Pancreas (tissue), 10 donors: Measurements from ENCODE around the gene ANKS6. TPM values are rescaled to one million over a fixed set of nuclear protein-coding genes. Genes with fewer than 3 reads are reported as not detected.

Experiments used
- ATAC-seq, 4 donors: fragments of 200-7000 bp; cut with Tn5 transposase; one replicate each; pipeline versions ENCODE4 v1.8.0 to v1.9.1; 2020; ENCODE audit warnings: mild to moderate bottlenecking in 4 of 4, moderate library complexity in 4 of 4
- DNase-seq, 6 donors: peaks; one replicate each; pipeline ENCODE4 v3.0.0-alpha.2; 2020
- FAIRE-seq: peaks from 2 replicates; lab custom pipeline; 2012; peaks lifted over from hg19 to GRCh38; lab: Jason Lieb, UNC
- H3K27ac ChIP-seq, 4 donors: fragments of 200-600 bp; sonication (generic); 1 replicate in 3 of 4; 2 replicates in 1 of 4; pipeline versions ENCODE4 v1.5.0 to v1.8.0; 2020
- H3K27me3 ChIP-seq, 4 donors: fragments of 200-600 bp; one replicate each; pipeline ENCODE4 v1.8.0; 2021
- H3K36me3 ChIP-seq, 3 donors: fragments of 200-600 bp; sonication (generic) in 1 of 3; one replicate each; pipeline versions ENCODE4 v1.5.0 to v1.8.0; 2020 to 2021
- H3K4me1 ChIP-seq, 3 donors: fragments of 200-600 bp; one replicate each; pipeline ENCODE4 v1.8.0; 2021
- H3K4me3 ChIP-seq, 4 donors: fragments of 200-600 bp; sonication (generic) in 2 of 4; one replicate each; pipeline versions ENCODE4 v1.5.0 to v1.8.0; 2020 to 2021
- H3K9me3 ChIP-seq, 4 donors: fragments of 200-600 bp; one replicate each; pipeline ENCODE4 v1.8.0; 2021
- CTCF ChIP-seq, 4 donors: fragments of 200-600 bp; sonication (generic) in 3 of 4; IDR thresholded peaks; one replicate each; pipeline versions ENCODE4 v1.5.0 to v1.8.0; 2021; ENCODE audit warnings: antibody characterized with exemption in 4 of 4
- WGBS, 2 donors: extraction: QIAGEN DNeasy Blood & Tissue Kit; methylation state at CpG; one replicate each; pipeline ENCODE4 v1.1.7; 2013; 5-methylcytosine and 5-hydroxymethylcytosine counted together
- intact Hi-C, 3 donors: fragments of 100-400 bp; cut with DNase I; formaldehyde crosslinking; loops; one replicate each; pipeline versions ENCODE4 v1.11.1 to v1.14.2; 2022
- polyA plus RNA-seq, 2 donors: library from polyadenylated mRNA; stranded (reverse); fragments of 200-250 nt; gene quantifications; one replicate each; pipeline ENCODE4 v1.2.3, GENCODE V29; 2013
- total RNA-seq, 6 donors: library from RNA; stranded (reverse); fragmentation: NEBNext Ultra II Directional in 4 of 6; extraction: Animal tissue kit (Norgen Biotek cat#: 25700) in 4 of 6; gene quantifications; one replicate each; pipeline versions ENCODE4 v1.2.1 to v1.2.4, GENCODE V29; 2021 to 2023
- donor health status: healthy with polysubstance abuse.
- donor health status: DM: no; HTN: no; CAD: no; lungs with moderate emphysema.
- donor health status: DM: no; HTN: no; CAD: no.
- donor health status: control.
- donor health status: control.
- donor health status: Bipolar disorder and iron deficiency.
- donor health status: DM: yes; HTN: yes; CAD: no.
- donor health status: DM: no; HTN: no; CAD: no.
- donor health status: DM: no; HTN: no; CAD: no.
- donor health status: DM: yes; HTN: yes; CAD: no.

Gene ANKS6
- total and polyA plus RNA-seq, 8 donors: 10.6 to 20.6 (median 12.3) TPM

- Histone ChIP-seq H3K27ac (no peak overlapping the region), H3K4me3 (no peak overlapping the region), H3K9me3 (no peaks in the 10 kb centered on the region), H3K36me3 (peaks cover 0 to 11% (median 0%) of the 10 kb centered on the region in 3 donors), H3K27me3 (no peaks in the 10 kb centered on the region), H3K4me1 (no peaks in the 10 kb centered on the region)
- FAIRE-seq (no peak), ATAC-seq (no peak), DNase-seq (no peak)
- intact Hi-C loops: no loop called here
- TF ChIP-seq CTCF (IDR thresholded peaks at IDR 0.05): no peak
Observed at GRCh38 chr9:98760231-98760630, 36.1 kb downstream of the ANKS6 start.

- Histone ChIP-seq H3K4me3 (no peak overlapping the region), H3K27ac (no peak overlapping the region), H3K27me3 (no peaks in the 10 kb centered on the region), H3K9me3 (no peaks in the 10 kb centered on the region), H3K4me1 (no peaks in the 10 kb centered on the region), H3K36me3 (peaks cover 0 to 26% (median 0%) of the 10 kb centered on the region in 3 donors)
- no peak for FAIRE-seq
- DNase-seq: no peak
- no peak for ATAC-seq
- TF ChIP-seq CTCF (IDR thresholded peaks at IDR 0.05): no peak
- intact Hi-C loops: no loop called here
- WGBS, 2 donors: 90 to 91% methylated on average over 6 of the region's 6 CpGs
Observed at GRCh38 chr9:98755006-98755618, 41.2 kb downstream of the ANKS6 start.

GRCh38 chr9:98751210-98751609 is 45.1 kb downstream of the ANKS6 start:
- ATAC-seq: no peak
- no peaks in the 10 kb centered on the region for H3K4me1 ChIP-seq

GRCh38 chr9:98750364-98751060 is 45.8 kb downstream of the ANKS6 start:
- 92 to 94% methylated on average over 5 of the region's 5 CpGs for WGBS, 2 donors
- DNase-seq: no peak
- H3K9me3 ChIP-seq: no peaks in the 10 kb centered on the region
- TF ChIP-seq CTCF (IDR thresholded peaks at IDR 0.05): no peak
- H3K36me3 ChIP-seq: peaks cover 0 to 24% (median 0%) of the 10 kb centered on the region in 3 donors
- no peaks in the 10 kb centered on the region for H3K27me3 ChIP-seq
- no peak overlapping the region for H3K4me3 ChIP-seq
- no peak for ATAC-seq
- H3K27ac ChIP-seq: no peak overlapping the region
- no peaks in the 10 kb centered on the region for H3K4me1 ChIP-seq
- no peak for FAIRE-seq
- intact Hi-C loops: no loop called here

More at GRCh38 chr9:98751210-98751609, 45.1 kb downstream of the ANKS6 start:
- intact Hi-C loops: no loop called here
- Histone ChIP-seq H3K27me3 (no peaks in the 10 kb centered on the region), H3K4me3 (no peak overlapping the region), H3K9me3 (no peaks in the 10 kb centered on the region), H3K27ac (no peak overlapping the region), H3K36me3 (peaks cover 0 to 25% (median 0%) of the 10 kb centered on the region in 3 donors)
- DNase-seq: no peak
- 82 to 89% methylated on average over 2 of the region's 2 CpGs for WGBS, 2 donors
- FAIRE-seq: no peak
- TF ChIP-seq CTCF (IDR thresholded peaks at IDR 0.05): no peak

GRCh38 chr9:98747476-98747875 is 48.9 kb downstream of the ANKS6 start:
- no peaks in the 10 kb centered on the region for H3K4me1 ChIP-seq
- intact Hi-C loops: no loop called here
- DNase-seq (no peak), ATAC-seq (no peak), FAIRE-seq (no peak)
- no peak overlapping the region for H3K27ac ChIP-seq
- H3K36me3 ChIP-seq: peaks cover 0 to 8% (median 0%) of the 10 kb centered on the region in 3 donors
- no peaks in the 10 kb centered on the region for H3K9me3 ChIP-seq
- no peaks in the 10 kb centered on the region for H3K27me3 ChIP-seq
- TF ChIP-seq CTCF (IDR thresholded peaks at IDR 0.05): no peak
- WGBS, 2 donors: 96% methylated on average over 5 of the region's 5 CpGs
- H3K4me3 ChIP-seq: no peak overlapping the region
